ENCODE results near the gene SEZ6L2. TPM values are rescaled to one million over a fixed set of nuclear protein-coding genes. Genes with fewer than 3 reads are reported as not detected.
"Not testable (repeated sequence)": the region's sequence is repeated elsewhere in the genome, so short reads cannot be mapped to it uniquely, and the experiment has no call there.

SEZ6L2 gene
- total RNA-seq, result 28.8 to 30.4 TPM (median 29.1 TPM) in 3 replicates

DNA sequence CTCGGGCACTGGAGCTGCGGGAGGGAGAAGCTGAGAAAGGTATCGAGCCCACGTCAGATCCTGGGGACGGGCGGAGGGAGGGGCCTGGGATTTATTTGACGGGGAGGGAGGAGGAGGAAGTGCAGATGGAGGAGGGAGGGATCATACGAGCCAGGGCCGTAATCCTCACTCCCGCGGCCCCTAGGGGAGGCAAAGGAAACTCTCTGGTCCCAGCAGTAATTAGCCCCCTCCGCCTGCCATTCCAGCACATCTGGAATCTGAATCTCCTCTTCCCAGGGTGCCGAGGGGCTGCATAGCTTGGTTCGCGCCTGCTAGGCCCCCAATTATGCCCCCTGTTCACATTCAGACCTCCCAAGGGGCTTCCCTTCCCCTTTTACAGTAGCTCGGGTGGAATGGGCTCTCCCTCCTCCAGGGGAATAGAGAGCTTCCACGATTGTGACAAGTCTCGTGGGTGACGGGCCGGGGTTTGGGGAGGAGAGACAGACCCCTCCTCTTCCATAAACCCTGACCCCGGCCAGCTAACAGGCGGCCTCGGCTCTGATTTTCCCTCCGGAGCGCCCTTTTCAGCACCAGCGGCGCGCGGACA is at the start of gene SEZ6L2:
TSS of gene SEZ6L2 (minus strand) at position 35 of the 586 bp plus-strand sequence. CDS start 531 bp downstream, outside the sequence.
- Mint-ChIP-seq H3K27me3 (ENCODE audit: low read depth) (peaks cover 39% of the 10 kb centered on the region), H3K36me3 (no peaks in the 10 kb centered on the region), H3K4me1 (peaks cover 28% of the 10 kb centered on the region), H3K4me3 (peak within 1 kb of the TSS; percentile 83), H3K27ac (peak within 1 kb of the TSS; percentile 94), H3K9me3 (no peaks in the 10 kb centered on the region)
- peak; percentile 76 to 92 for DNase-seq (ENCODE audit: low spot score in 2 of 2, unreplicated experiment in 2 of 2)
- TF ChIP-seq, protein P1, sequence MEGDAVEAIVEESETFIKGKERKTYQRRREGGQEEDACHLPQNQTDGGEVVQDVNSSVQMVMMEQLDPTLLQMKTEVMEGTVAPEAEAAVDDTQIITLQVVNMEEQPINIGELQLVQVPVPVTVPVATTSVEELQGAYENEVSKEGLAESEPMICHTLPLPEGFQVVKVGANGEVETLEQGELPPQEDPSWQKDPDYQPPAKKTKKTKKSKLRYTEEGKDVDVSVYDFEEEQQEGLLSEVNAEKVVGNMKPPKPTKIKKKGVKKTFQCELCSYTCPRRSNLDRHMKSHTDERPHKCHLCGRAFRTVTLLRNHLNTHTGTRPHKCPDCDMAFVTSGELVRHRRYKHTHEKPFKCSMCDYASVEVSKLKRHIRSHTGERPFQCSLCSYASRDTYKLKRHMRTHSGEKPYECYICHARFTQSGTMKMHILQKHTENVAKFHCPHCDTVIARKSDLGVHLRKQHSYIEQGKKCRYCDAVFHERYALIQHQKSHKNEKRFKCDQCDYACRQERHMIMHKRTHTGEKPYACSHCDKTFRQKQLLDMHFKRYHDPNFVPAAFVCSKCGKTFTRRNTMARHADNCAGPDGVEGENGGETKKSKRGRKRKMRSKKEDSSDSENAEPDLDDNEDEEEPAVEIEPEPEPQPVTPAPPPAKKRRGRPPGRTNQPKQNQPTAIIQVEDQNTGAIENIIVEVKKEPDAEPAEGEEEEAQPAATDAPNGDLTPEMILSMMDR (IDR thresholded peaks at IDR 0.05; ENCODE audit: unreplicated experiment), result no peak

GRCh38 chr16:29947897-29948296 is 48.5 kb upstream of the SEZ6L2 start:
- peaks cover 13% of the 10 kb centered on the region for H3K9me3 Mint-ChIP-seq
- H3K27ac Mint-ChIP-seq, result no peak overlapping the region
- no peak overlapping the region for H3K4me3 Mint-ChIP-seq
- DNase-seq (ENCODE audit: low spot score in 2 of 2, unreplicated experiment in 2 of 2), result no peak
- H3K36me3 Mint-ChIP-seq, result no peaks in the 10 kb centered on the region
- no peaks in the 10 kb centered on the region for H3K27me3 Mint-ChIP-seq (ENCODE audit: low read depth)
- H3K4me1 Mint-ChIP-seq, result peaks cover 16% of the 10 kb centered on the region
- TF ChIP-seq, protein P1 (IDR thresholded peaks at IDR 0.05; ENCODE audit: unreplicated experiment), result no peak

- H3K9me3 Mint-ChIP-seq, result peaks cover 5% of the 10 kb centered on the region
- peak overlapping the region; percentile 99 for H3K27ac Mint-ChIP-seq
- no peaks in the 10 kb centered on the region for H3K27me3 Mint-ChIP-seq (ENCODE audit: low read depth)
- TF ChIP-seq, protein P1 (IDR thresholded peaks at IDR 0.05; ENCODE audit: unreplicated experiment), result no peak
- no peaks in the 10 kb centered on the region for H3K36me3 Mint-ChIP-seq
- peak overlapping the region; percentile 28 for H3K4me3 Mint-ChIP-seq
- H3K4me1 Mint-ChIP-seq, result peaks cover 22% of the 10 kb centered on the region
- DNase-seq (ENCODE audit: low spot score in 2 of 2, unreplicated experiment in 2 of 2), result peak in 1 of 2 experiments; percentile 62
Observed at GRCh38 chr16:29943846-29944799, 44.8 kb upstream of the SEZ6L2 start.

DNA sequence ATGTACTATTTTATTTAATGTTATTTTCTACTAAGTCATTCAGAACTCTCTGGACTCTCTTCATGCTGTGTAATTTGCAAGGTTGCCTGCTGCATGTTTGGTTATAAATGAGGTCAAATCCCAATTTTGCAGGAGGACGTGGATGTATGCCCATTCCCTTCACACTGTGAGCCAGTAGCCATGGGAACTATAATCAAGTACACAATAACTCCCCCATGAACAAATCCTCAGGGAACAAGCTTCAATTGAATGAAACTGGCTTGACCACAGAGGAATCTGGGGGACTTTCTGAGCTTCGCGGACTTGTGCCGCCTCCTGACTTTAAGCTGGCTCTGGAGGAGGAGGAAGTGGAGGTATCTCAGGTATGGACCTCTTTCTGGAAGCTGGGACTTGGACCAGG is 41.3 kb upstream of the SEZ6L2 start:
- TF ChIP-seq, protein P1 (IDR thresholded peaks at IDR 0.05; ENCODE audit: unreplicated experiment), result no peak
- no peak for DNase-seq (ENCODE audit: low spot score in 2 of 2, unreplicated experiment in 2 of 2)
- Mint-ChIP-seq H3K27me3 (ENCODE audit: low read depth) (no peaks in the 10 kb centered on the region), H3K27ac (peak overlapping the region; percentile 47), H3K9me3 (no peaks in the 10 kb centered on the region), H3K36me3 (no peaks in the 10 kb centered on the region), H3K4me1 (peaks cover 22% of the 10 kb centered on the region), H3K4me3 (no peak overlapping the region)

- not testable (repeated sequence) for H3K4me3 Mint-ChIP-seq; H3K27me3 Mint-ChIP-seq (ENCODE audit: low read depth); H3K9me3 Mint-ChIP-seq; H3K27ac Mint-ChIP-seq; H3K36me3 Mint-ChIP-seq; DNase-seq (ENCODE audit: low spot score in 2 of 2, unreplicated experiment in 2 of 2)
- H3K4me1 Mint-ChIP-seq, result peaks cover 12% of the 10 kb centered on the region
Observed at GRCh38 chr16:29931750-29932149, 32.4 kb upstream of the SEZ6L2 start.

All from mesothelial cell of epicardium (in vitro differentiated cells).